ENCODE results near the gene MC5R.
"Not testable (repeated sequence)": the region's sequence is repeated elsewhere in the genome, so short reads cannot be mapped to it uniquely, and the experiment has no call there.

MC5R gene

DNA sequence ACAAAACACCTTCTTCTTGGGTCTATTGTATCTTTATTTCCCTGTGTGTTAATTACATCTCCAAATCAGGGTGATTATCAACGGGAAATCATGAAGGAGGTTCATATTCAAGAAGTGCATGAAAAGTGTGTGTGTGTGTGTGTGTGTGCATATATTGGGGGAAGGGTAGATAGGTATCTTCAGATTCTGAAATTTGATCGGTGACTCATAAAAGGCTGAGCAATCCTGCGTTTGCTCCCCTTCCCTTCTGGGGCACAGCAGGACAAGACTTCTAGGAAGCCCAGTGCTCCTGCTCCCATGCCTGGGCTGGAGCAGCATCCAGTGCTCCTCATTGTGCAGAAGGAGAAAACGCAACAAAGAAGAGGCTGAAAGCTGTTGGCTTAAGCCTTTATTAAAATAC lies 25.8 kb downstream of the MC5R start:
- no peak for DNase-seq (ENCODE audit: low read depth)
- TF ChIP-seq MYC (IDR thresholded peaks at IDR 0.05; ENCODE audit: low read depth, low read length) (no peak), POLR2A (IDR thresholded peaks at IDR 0.05; ENCODE audit: extremely low read depth, insufficient read length) (no peak)
- TF ChIP-seq, protein P1, sequence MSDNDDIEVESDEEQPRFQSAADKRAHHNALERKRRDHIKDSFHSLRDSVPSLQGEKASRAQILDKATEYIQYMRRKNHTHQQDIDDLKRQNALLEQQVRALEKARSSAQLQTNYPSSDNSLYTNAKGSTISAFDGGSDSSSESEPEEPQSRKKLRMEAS (IDR thresholded peaks at IDR 0.05; ENCODE audit: low read depth, low read length) = no peak
- TF ChIP-seq, protein P2, sequence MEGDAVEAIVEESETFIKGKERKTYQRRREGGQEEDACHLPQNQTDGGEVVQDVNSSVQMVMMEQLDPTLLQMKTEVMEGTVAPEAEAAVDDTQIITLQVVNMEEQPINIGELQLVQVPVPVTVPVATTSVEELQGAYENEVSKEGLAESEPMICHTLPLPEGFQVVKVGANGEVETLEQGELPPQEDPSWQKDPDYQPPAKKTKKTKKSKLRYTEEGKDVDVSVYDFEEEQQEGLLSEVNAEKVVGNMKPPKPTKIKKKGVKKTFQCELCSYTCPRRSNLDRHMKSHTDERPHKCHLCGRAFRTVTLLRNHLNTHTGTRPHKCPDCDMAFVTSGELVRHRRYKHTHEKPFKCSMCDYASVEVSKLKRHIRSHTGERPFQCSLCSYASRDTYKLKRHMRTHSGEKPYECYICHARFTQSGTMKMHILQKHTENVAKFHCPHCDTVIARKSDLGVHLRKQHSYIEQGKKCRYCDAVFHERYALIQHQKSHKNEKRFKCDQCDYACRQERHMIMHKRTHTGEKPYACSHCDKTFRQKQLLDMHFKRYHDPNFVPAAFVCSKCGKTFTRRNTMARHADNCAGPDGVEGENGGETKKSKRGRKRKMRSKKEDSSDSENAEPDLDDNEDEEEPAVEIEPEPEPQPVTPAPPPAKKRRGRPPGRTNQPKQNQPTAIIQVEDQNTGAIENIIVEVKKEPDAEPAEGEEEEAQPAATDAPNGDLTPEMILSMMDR (IDR thresholded peaks at IDR 0.05; ENCODE audit: low read depth, low read length) = no peak

GRCh38 chr18:13862898-13863297 lies 38.9 kb downstream of the MC5R start:
- H3K4me3 ChIP-seq (ENCODE audit: low read depth, low read length); DNase-seq (ENCODE audit: low read depth): not testable (repeated sequence)

More for the DNA sequence above, 25.8 kb downstream of the MC5R start:
- no peak overlapping the region for H3K4me3 ChIP-seq (ENCODE audit: low read depth, low read length)

GRCh38 chr18:13868501-13869271 lies 44.7 kb downstream of the MC5R start:
- TF ChIP-seq MYC (IDR thresholded peaks at IDR 0.05; ENCODE audit: low read depth, low read length) (no peak), POLR2A (IDR thresholded peaks at IDR 0.05; ENCODE audit: extremely low read depth, insufficient read length) (no peak)
- TF ChIP-seq, protein P1 (IDR thresholded peaks at IDR 0.05; ENCODE audit: low read depth, low read length) = no peak
- TF ChIP-seq, protein P2 (IDR thresholded peaks at IDR 0.05; ENCODE audit: low read depth, low read length) = no peak
- H3K4me3 ChIP-seq (ENCODE audit: low read depth, low read length) = no peak overlapping the region
- DNase-seq (ENCODE audit: low read depth) = no peak

DNA sequence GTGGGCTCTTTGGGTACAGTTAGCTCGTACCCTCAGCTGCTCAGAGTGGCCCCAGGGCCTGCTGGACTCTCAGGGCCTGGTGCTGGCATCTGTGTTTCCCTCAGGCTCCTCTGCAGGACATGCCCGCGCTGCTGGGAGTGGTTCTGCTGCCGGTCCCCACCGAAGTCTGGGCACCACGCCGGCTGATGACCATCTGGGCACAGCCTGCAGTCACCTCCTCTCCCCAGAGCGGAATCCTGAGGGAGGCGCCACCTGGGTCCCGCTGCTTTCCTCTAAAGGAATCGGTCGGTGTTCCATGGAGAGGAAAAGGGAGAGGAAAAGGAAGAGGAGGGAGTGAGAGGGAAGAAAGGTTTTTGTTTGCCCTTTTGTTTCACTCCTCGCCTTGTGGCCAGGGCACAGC lies 47.8 kb downstream of the MC5R start:
- TF ChIP-seq POLR2A (IDR thresholded peaks at IDR 0.05; ENCODE audit: extremely low read depth, insufficient read length) (no peak), MYC (IDR thresholded peaks at IDR 0.05; ENCODE audit: low read depth, low read length) (no peak)
- TF ChIP-seq, protein P2 (IDR thresholded peaks at IDR 0.05; ENCODE audit: low read depth, low read length) = no peak
- TF ChIP-seq, protein P1 (IDR thresholded peaks at IDR 0.05; ENCODE audit: low read depth, low read length) = no peak
- H3K4me3 ChIP-seq (ENCODE audit: low read depth, low read length) = no peak overlapping the region
- DNase-seq (ENCODE audit: low read depth) = no peak

DNA sequence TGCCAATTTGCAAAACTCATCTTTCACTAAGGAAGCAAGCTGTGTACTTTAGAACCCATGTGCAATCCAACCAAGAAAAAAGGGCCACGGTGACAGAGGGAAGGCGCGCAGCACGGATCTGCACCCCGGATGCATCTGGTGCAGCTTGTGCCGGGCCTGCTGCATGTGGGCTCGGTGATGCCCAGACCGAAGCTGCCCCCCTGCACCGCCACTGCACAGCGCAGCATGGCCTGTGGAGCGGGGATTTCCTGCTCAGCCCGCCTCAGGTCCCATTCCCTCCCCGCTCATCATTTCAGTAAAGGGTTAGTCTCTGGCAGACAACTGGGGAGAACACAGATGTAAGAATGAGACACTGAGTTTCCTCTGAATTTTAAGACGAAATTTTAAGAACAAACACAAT lies 48.4 kb downstream of the MC5R start:
- TF ChIP-seq MYC (IDR thresholded peaks at IDR 0.05; ENCODE audit: low read depth, low read length) (no peak), POLR2A (IDR thresholded peaks at IDR 0.05; ENCODE audit: extremely low read depth, insufficient read length) (no peak)
- TF ChIP-seq, protein P1 (IDR thresholded peaks at IDR 0.05; ENCODE audit: low read depth, low read length) = no peak
- TF ChIP-seq, protein P2 (IDR thresholded peaks at IDR 0.05; ENCODE audit: low read depth, low read length) = no peak
- no peak overlapping the region for H3K4me3 ChIP-seq (ENCODE audit: low read depth, low read length)
- no peak for DNase-seq (ENCODE audit: low read depth)

GRCh38 chr18:13872932-13873331 lies 49.0 kb downstream of the MC5R start:
- no peak for TF ChIP-seq POLR2A (IDR thresholded peaks at IDR 0.05; ENCODE audit: extremely low read depth, insufficient read length)
- TF ChIP-seq, protein P2 (IDR thresholded peaks at IDR 0.05; ENCODE audit: low read depth, low read length) = no peak
- TF ChIP-seq, protein P1 (IDR thresholded peaks at IDR 0.05; ENCODE audit: low read depth, low read length) = no peak
- TF ChIP-seq MYC (IDR thresholded peaks at IDR 0.05; ENCODE audit: low read depth, low read length) = no peak
- no peak overlapping the region for H3K4me3 ChIP-seq (ENCODE audit: low read depth, low read length)
- DNase-seq (ENCODE audit: low read depth) = no peak

All from NB4 (cell line).